SK-N-SH treated with all-trans-retinoic acid at 6 μM for 48 hours (cell line): ENCODE data around the gene CD46.

Experiments
- ARNTL ChIP-seq: fragments of 450-650 bp; formaldehyde crosslinking; IDR thresholded peaks from 2 replicates; pipeline ENCODE4 v1.5.0; 2020; ENCODE audit warnings: low read depth, mild to moderate bottlenecking, moderate library complexity, borderline replicate concordance
- CSRNP3 ChIP-seq: fragments of 250-450 bp; sonication (Bioruptor Pico); IDR thresholded peaks from 2 replicates; pipeline ENCODE4 v1.5.1; 2021; ENCODE audit warnings: mild to moderate bottlenecking, moderate library complexity
- GLIS3 ChIP-seq: fragments of 250-450 bp; sonication (Bioruptor Pico); IDR thresholded peaks from 2 replicates; pipeline ENCODE4 v1.5.0; 2020; ENCODE audit warnings: mild to moderate bottlenecking, moderate library complexity
- SNAI2 ChIP-seq: fragments of 250-450 bp; sonication (Bioruptor Pico); IDR thresholded peaks from 2 replicates; pipeline ENCODE4 v1.5.0; 2020; ENCODE audit warnings: mild to moderate bottlenecking, moderate library complexity
- ZFP3 ChIP-seq: fragments of 250-450 bp; sonication (Bioruptor Pico); IDR thresholded peaks from 2 replicates; pipeline ENCODE4 v1.5.0; 2020; ENCODE audit warnings: mild to moderate bottlenecking, moderate library complexity
- ZNF8 ChIP-seq: fragments of 450-650 bp; formaldehyde crosslinking; IDR thresholded peaks from 2 replicates; pipeline ENCODE4 v1.5.0; 2020; ENCODE audit warnings: mild to moderate bottlenecking, moderate library complexity
- TF ChIP-seq, protein P1 (sequence below): fragments of 250-450 bp; sonication (Bioruptor Pico); IDR thresholded peaks from 2 replicates; pipeline ENCODE4 v1.8.0; 2020; ENCODE audit warnings: mild to moderate bottlenecking, moderate library complexity, borderline replicate concordance
- TF ChIP-seq, protein P2 (sequence below): fragments of 250-450 bp; sonication (Bioruptor Pico); IDR thresholded peaks from 2 replicates; pipeline ENCODE4 v1.5.1; 2020; ENCODE audit warnings: low read depth, mild to moderate bottlenecking, moderate library complexity

- TF ChIP-seq, protein P1, sequence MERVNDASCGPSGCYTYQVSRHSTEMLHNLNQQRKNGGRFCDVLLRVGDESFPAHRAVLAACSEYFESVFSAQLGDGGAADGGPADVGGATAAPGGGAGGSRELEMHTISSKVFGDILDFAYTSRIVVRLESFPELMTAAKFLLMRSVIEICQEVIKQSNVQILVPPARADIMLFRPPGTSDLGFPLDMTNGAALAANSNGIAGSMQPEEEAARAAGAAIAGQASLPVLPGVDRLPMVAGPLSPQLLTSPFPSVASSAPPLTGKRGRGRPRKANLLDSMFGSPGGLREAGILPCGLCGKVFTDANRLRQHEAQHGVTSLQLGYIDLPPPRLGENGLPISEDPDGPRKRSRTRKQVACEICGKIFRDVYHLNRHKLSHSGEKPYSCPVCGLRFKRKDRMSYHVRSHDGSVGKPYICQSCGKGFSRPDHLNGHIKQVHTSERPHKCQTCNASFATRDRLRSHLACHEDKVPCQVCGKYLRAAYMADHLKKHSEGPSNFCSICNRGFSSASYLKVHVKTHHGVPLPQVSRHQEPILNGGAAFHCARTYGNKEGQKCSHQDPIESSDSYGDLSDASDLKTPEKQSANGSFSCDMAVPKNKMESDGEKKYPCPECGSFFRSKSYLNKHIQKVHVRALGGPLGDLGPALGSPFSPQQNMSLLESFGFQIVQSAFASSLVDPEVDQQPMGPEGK (CRISPR knock-in tag), result no peak
- TF ChIP-seq ARNTL (CRISPR knock-in tag) (no peak), CSRNP3 (CRISPR knock-in tag) (no peak), SNAI2 (no peak), ZNF8 (CRISPR knock-in tag) (no peak), GLIS3 (CRISPR knock-in tag) (no peak), ZFP3 (CRISPR knock-in tag) (no peak)
- TF ChIP-seq, protein P2, sequence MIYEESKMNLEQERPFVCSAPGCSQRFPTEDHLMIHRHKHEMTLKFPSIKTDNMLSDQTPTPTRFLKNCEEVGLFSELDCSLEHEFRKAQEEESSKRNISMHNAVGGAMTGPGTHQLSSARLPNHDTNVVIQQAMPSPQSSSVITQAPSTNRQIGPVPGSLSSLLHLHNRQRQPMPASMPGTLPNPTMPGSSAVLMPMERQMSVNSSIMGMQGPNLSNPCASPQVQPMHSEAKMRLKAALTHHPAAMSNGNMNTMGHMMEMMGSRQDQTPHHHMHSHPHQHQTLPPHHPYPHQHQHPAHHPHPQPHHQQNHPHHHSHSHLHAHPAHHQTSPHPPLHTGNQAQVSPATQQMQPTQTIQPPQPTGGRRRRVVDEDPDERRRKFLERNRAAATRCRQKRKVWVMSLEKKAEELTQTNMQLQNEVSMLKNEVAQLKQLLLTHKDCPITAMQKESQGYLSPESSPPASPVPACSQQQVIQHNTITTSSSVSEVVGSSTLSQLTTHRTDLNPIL (CRISPR knock-in tag), result no peak
These were observed 71.7 kb downstream of the CD46 start for GRCh38 chr1:207823531-207823879.
